Measurements from ENCODE around the gene CD8B. TPM values are rescaled to one million over a fixed set of nuclear protein-coding genes. Genes with fewer than 3 reads are reported as not detected.
"Not testable (repeated sequence)": the region's sequence is repeated elsewhere in the genome, so short reads cannot be mapped to it uniquely, and the experiment has no call there.

CD8B gene
- total RNA-seq, 1 experiment from 2014 or later: 0.47 TPM

- H3K27ac ChIP-seq (ENCODE audit: low read depth, low read length); H3K9me3 ChIP-seq (ENCODE audit: control insufficient read depth in 1 of 2, insufficient read depth in 1 of 2, low read depth in 1 of 2, low read length in 2 of 2); H3K36me3 ChIP-seq (ENCODE audit: control insufficient read depth in 1 of 2, insufficient read depth in 2 of 2, low read length in 2 of 2); RAD21 ChIA-PET (ENCODE audit: low non-redundant PET in 1 of 2, low total read pairs in 2 of 2, uncharacterized antibody in 2 of 2, unreplicated experiment in 2 of 2); H3K79me2 ChIP-seq (ENCODE audit: insufficient read depth, low read length); H3K27me3 ChIP-seq (ENCODE audit: insufficient read depth, low read length); H3K4me3 ChIP-seq (replicated peaks in 1 of 2; ENCODE audit: low read depth in 1 of 2, low read length in 2 of 2); BruUV-seq (replicated peaks); H3K4me1 ChIP-seq (ENCODE audit: control insufficient read depth in 1 of 2, insufficient read depth in 2 of 2, low read length in 2 of 2); H3K9me2 ChIP-seq (ENCODE audit: insufficient read depth); H3K4me2 ChIP-seq (ENCODE audit: low read length); H4K20me1 ChIP-seq (ENCODE audit: insufficient read depth); CTCF ChIA-PET; POLR2A ChIA-PET; intact Hi-C loops (cut with micrococcal nuclease); ATAC-seq; DNase-seq (ENCODE audit: low read depth, low spot score); H2AFZ ChIP-seq (ENCODE audit: low read depth, low read length, poor library complexity, severe bottlenecking); H3K9ac ChIP-seq (ENCODE audit: low read length): not testable (repeated sequence)
Measured at GRCh38 chr2:86882865-86883264, 21.2 kb upstream of the CD8B start.

- DNase-seq (ENCODE audit: low read depth, low spot score); H3K9me3 ChIP-seq (ENCODE audit: control insufficient read depth in 1 of 2, insufficient read depth in 1 of 2, low read depth in 1 of 2, low read length in 2 of 2); POLR2A ChIA-PET; RAD21 ChIA-PET (ENCODE audit: low non-redundant PET in 1 of 2, low total read pairs in 2 of 2, uncharacterized antibody in 2 of 2, unreplicated experiment in 2 of 2); H3K27me3 ChIP-seq (ENCODE audit: insufficient read depth, low read length); H3K9ac ChIP-seq (ENCODE audit: low read length); H4K20me1 ChIP-seq (ENCODE audit: insufficient read depth); ATAC-seq; CTCF ChIA-PET; H3K4me2 ChIP-seq (ENCODE audit: low read length); BruUV-seq (replicated peaks); H3K27ac ChIP-seq (ENCODE audit: low read depth, low read length); H3K79me2 ChIP-seq (ENCODE audit: insufficient read depth, low read length); H2AFZ ChIP-seq (ENCODE audit: low read depth, low read length, poor library complexity, severe bottlenecking); H3K4me1 ChIP-seq (ENCODE audit: control insufficient read depth in 1 of 2, insufficient read depth in 2 of 2, low read length in 2 of 2); H3K36me3 ChIP-seq (ENCODE audit: control insufficient read depth in 1 of 2, insufficient read depth in 2 of 2, low read length in 2 of 2); H3K4me3 ChIP-seq (replicated peaks in 1 of 2; ENCODE audit: low read depth in 1 of 2, low read length in 2 of 2); intact Hi-C loops (cut with micrococcal nuclease); H3K9me2 ChIP-seq (ENCODE audit: insufficient read depth): not testable (repeated sequence)
Measured at GRCh38 chr2:86882118-86882665, 20.5 kb upstream of the CD8B start.

GRCh38 chr2:86878986-86879385 lies 17.3 kb upstream of the CD8B start:
- H3K9me3 ChIP-seq (ENCODE audit: control insufficient read depth in 1 of 2, insufficient read depth in 1 of 2, low read depth in 1 of 2, low read length in 2 of 2); H3K4me2 ChIP-seq (ENCODE audit: low read length); DNase-seq (ENCODE audit: low read depth, low spot score); H3K9ac ChIP-seq (ENCODE audit: low read length); H3K4me1 ChIP-seq (ENCODE audit: control insufficient read depth in 1 of 2, insufficient read depth in 2 of 2, low read length in 2 of 2); H3K27ac ChIP-seq (ENCODE audit: low read depth, low read length); H3K4me3 ChIP-seq (replicated peaks in 1 of 2; ENCODE audit: low read depth in 1 of 2, low read length in 2 of 2); intact Hi-C loops (cut with micrococcal nuclease); H2AFZ ChIP-seq (ENCODE audit: low read depth, low read length, poor library complexity, severe bottlenecking); H3K27me3 ChIP-seq (ENCODE audit: insufficient read depth, low read length); H3K36me3 ChIP-seq (ENCODE audit: control insufficient read depth in 1 of 2, insufficient read depth in 2 of 2, low read length in 2 of 2); CTCF ChIA-PET; RAD21 ChIA-PET (ENCODE audit: low non-redundant PET in 1 of 2, low total read pairs in 2 of 2, uncharacterized antibody in 2 of 2, unreplicated experiment in 2 of 2); H3K9me2 ChIP-seq (ENCODE audit: insufficient read depth); H3K79me2 ChIP-seq (ENCODE audit: insufficient read depth, low read length); POLR2A ChIA-PET; H4K20me1 ChIP-seq (ENCODE audit: insufficient read depth); BruUV-seq (replicated peaks); ATAC-seq: not testable (repeated sequence)

- H3K36me3 ChIP-seq (ENCODE audit: control insufficient read depth in 1 of 2, insufficient read depth in 2 of 2, low read length in 2 of 2); H3K4me1 ChIP-seq (ENCODE audit: control insufficient read depth in 1 of 2, insufficient read depth in 2 of 2, low read length in 2 of 2); H3K79me2 ChIP-seq (ENCODE audit: insufficient read depth, low read length); POLR2A ChIA-PET; H4K20me1 ChIP-seq (ENCODE audit: insufficient read depth); DNase-seq (ENCODE audit: low read depth, low spot score); H3K9me3 ChIP-seq (ENCODE audit: control insufficient read depth in 1 of 2, insufficient read depth in 1 of 2, low read depth in 1 of 2, low read length in 2 of 2); H3K4me3 ChIP-seq (replicated peaks in 1 of 2; ENCODE audit: low read depth in 1 of 2, low read length in 2 of 2); ATAC-seq; H3K27ac ChIP-seq (ENCODE audit: low read depth, low read length); RAD21 ChIA-PET (ENCODE audit: low non-redundant PET in 1 of 2, low total read pairs in 2 of 2, uncharacterized antibody in 2 of 2, unreplicated experiment in 2 of 2); H3K9me2 ChIP-seq (ENCODE audit: insufficient read depth); CTCF ChIA-PET; H2AFZ ChIP-seq (ENCODE audit: low read depth, low read length, poor library complexity, severe bottlenecking); H3K9ac ChIP-seq (ENCODE audit: low read length); intact Hi-C loops (cut with micrococcal nuclease); BruUV-seq (replicated peaks); H3K27me3 ChIP-seq (ENCODE audit: insufficient read depth, low read length); H3K4me2 ChIP-seq (ENCODE audit: low read length): not testable (repeated sequence)
Measured at GRCh38 chr2:86870941-86871340, 9.3 kb upstream of the CD8B start.
